BE2C (cell line): Measurements from ENCODE around the gene ASGR1.

Experiments
- DNase-seq: peaks from one replicate; pipeline ENCODE4 v3.0.0-alpha.2; 2020
- H3K27me3 ChIP-seq: fragments of 250-450 bp; sonication (Bioruptor Pico); 2 replicates; pipeline ENCODE4 v1.5.1; 2020; ENCODE audit warnings: mild to moderate bottlenecking
- H3K36me3 ChIP-seq: fragments of 250-450 bp; sonication (Bioruptor Pico); 2 replicates; pipeline ENCODE4 v1.5.1; 2020; ENCODE audit warnings: mild to moderate bottlenecking
- H3K4me1 ChIP-seq: fragments of 250-450 bp; sonication (Bioruptor Pico); 2 replicates; pipeline ENCODE4 v1.5.1; 2020
- H3K4me3 ChIP-seq: 2 replicates; pipeline ENCODE4 v1.5.1; 2011; ENCODE audit warnings: low read depth, low read length
- H3K9me3 ChIP-seq: fragments of 250-450 bp; sonication (Bioruptor Pico); 2 replicates; pipeline ENCODE4 v1.5.1; 2020
- CTCF ChIP-seq: IDR thresholded peaks from 2 replicates; pipeline ENCODE4 v1.5.1; 2012; ENCODE audit warnings: mild to moderate bottlenecking, low read depth, low read length

Gene ASGR1

DNA sequence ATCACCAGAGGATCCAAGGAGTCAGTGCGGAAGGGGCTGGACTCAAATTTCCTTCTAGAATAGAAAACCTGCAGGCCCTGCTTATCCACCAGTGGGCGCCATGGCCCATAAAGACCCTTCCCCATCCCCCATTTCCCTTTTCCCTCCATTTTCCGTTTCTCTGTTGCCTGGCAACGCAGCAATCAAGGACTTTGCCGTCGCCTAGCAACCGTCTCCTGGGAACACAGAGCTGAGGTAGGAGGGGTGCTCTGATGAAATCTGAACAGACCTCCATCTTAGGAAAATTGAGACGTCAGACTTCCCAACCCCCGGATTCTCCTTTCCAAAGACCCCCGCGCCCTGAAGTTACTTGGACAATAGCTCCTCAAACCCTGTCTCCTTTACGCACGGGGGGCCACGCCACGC is 34.7 kb upstream of the ASGR1 start:
- Histone ChIP-seq H3K36me3 (no peaks in the 10 kb centered on the region), H3K4me3 (peak overlapping the region; percentile 50), H3K4me1 (peaks cover 8% of the 10 kb centered on the region; the same call in 1 of the 2 replicates), H3K27me3 (no peaks in the 10 kb centered on the region), H3K9me3 (no peaks in the 10 kb centered on the region)
- peak; percentile 88 for DNase-seq
- peak; percentile 73 for TF ChIP-seq CTCF

DNA sequence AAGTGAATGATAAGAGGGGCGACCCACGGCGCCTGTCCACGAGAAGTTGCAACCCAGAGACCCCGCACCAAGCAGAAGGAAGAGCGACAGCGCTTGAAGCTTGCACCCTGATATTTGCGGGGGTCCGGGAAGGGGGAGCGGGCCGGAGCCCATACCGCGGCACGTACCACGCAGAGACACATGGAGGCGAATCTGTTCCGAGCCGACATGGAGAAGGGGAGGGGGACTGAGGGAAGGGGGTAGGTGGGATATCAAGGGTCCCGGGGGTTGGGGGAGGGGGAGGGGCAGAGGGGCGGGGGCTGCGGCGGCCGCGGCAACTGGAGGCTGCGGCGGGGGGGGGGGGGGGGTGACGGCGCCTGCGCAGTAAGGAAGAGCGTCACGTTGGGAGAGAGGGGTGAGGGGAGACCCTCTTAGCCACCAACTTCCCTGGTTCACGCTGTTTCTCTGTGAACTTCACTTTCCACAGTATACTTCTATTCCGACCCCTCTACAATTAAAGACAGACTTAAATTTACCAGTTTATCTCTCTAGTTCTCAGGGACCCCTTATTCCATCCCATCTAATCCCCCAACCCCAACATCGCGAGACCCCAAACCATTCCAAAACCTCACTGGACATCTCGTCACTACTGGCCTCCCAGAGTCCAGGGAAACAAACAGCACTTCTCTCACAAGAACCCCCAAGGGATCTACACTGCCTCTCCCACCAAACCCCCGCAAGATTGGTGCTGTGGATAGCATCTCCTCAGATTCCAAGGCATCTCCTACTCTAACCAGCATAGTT is 32.5 kb upstream of the ASGR1 start:
- no peak for TF ChIP-seq CTCF
- Histone ChIP-seq H3K4me3 (peak overlapping the region; percentile 45), H3K27me3 (no peaks in the 10 kb centered on the region), H3K4me1 (peaks cover 8% of the 10 kb centered on the region; the same call in 1 of the 2 replicates), H3K9me3 (no peaks in the 10 kb centered on the region), H3K36me3 (no peaks in the 10 kb centered on the region)
- no peak for DNase-seq

- Histone ChIP-seq H3K27me3 (no peaks in the 10 kb centered on the region), H3K4me1 (peaks cover 5% of the 10 kb centered on the region), H3K4me3 (no peak overlapping the region), H3K9me3 (no peaks in the 10 kb centered on the region), H3K36me3 (no peaks in the 10 kb centered on the region)
- TF ChIP-seq CTCF: no peak
- no peak for DNase-seq
Observed at GRCh38 chr17:7208754-7209460, 29.7 kb upstream of the ASGR1 start.

DNA sequence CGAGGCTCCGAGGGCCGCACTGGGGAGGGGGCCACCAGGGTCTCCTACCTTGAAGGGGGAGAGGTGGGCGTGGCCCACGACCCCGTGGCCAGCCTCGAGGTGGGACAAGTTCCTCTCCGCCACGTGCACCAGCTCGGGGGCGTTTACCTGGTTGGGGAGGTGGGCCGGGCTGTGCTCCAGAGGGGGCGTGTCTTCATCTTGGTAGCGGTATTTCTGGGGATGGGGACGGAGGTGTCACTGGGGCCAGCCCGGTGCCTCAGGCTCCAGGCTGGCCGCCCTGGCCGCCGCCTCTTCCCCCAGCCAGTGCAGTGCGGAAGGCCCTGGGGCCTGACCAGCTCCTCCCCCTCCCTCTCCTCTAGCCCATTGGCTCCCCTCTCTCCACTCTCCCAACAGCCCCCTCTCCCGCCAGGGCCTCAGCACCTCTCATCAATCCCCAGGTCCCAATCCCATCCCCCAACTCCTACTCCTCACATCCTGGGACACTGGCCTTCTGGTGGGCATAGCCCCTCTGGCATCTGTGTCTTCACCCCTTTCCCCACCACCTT is 28.9 kb upstream of the ASGR1 start:
- Histone ChIP-seq H3K27me3 (no peaks in the 10 kb centered on the region), H3K9me3 (no peaks in the 10 kb centered on the region), H3K4me1 (peaks cover 5% of the 10 kb centered on the region; the same call in 1 of the 2 replicates), H3K4me3 (no peak overlapping the region), H3K36me3 (no peaks in the 10 kb centered on the region)
- no peak for TF ChIP-seq CTCF
- DNase-seq: no peak

GRCh38 chr17:7207120-7208001 is 28.2 kb upstream of the ASGR1 start:
- TF ChIP-seq CTCF: no peak
- DNase-seq: no peak
- Histone ChIP-seq H3K36me3 (no peaks in the 10 kb centered on the region), H3K9me3 (no peaks in the 10 kb centered on the region), H3K4me3 (no peak overlapping the region), H3K27me3 (no peaks in the 10 kb centered on the region), H3K4me1 (peaks cover 5% of the 10 kb centered on the region; the same call in 1 of the 2 replicates)
